ENCODE measurements around the gene ASPG.

GRCh38 chr14:104136472-104137296 is 51.2 kb downstream of the ASPG start:
- TF ChIP-seq STAT6 (CRISPR knock-in tag; conservative IDR thresholded peaks at IDR 0.05; ENCODE audit: low read depth) (no peak), NR3C1 (CRISPR knock-in tag; conservative IDR thresholded peaks at IDR 0.05; ENCODE audit: low read depth) (no peak), FOXK1 (CRISPR knock-in tag; IDR thresholded peaks at IDR 0.05) (no peak), CREB1 (CRISPR knock-in tag; IDR thresholded peaks at IDR 0.05) (no peak), ZNF232 (CRISPR knock-in tag; IDR thresholded peaks at IDR 0.05) (no peak), CTCF (IDR thresholded peaks at IDR 0.05) (no peak), ETV6 (CRISPR knock-in tag; IDR thresholded peaks at IDR 0.05) (no peak)
